CD4-positive, alpha-beta memory T cell (primary cell): ENCODE data around the gene LMNTD1. TPM values are rescaled to one million over a fixed set of nuclear protein-coding genes. Genes with fewer than 3 reads are reported as not detected.

Experiments used
- CTCF ChIA-PET: fragments of 350-600 bp; sonication (Branson Sonifier 250); formaldehyde crosslinking; loops from one replicate; lab custom pipeline; 2021; ENCODE audit warnings: inconsistent platforms; ENCODE audit not compliant: partially characterized antibody; lab: Charles Lee
- POLR2A ChIA-PET: fragments of 350-600 bp; sonication (Branson Sonifier 250); formaldehyde crosslinking; loops from one replicate; lab custom pipeline; 2021; ENCODE audit not compliant: partially characterized antibody; lab: Charles Lee
- DNase-seq, 5 donors: peaks; one replicate each; pipeline versions ENCODE4 v3.0.0 to v3.0.0-alpha.2; 2020 to 2022; ENCODE audit warnings: mixed read lengths in 1 of 5
- H3K27ac ChIP-seq: one replicate; pipeline ENCODE4 v1.7.0; 2013; ENCODE audit warnings: low read depth, low read length
- H3K27me3 ChIP-seq: 2 replicates; pipeline ENCODE4 v1.7.0; 2013; ENCODE audit warnings: mild to moderate bottlenecking, low read length, moderate library complexity; ENCODE audit not compliant: insufficient read depth
- H3K36me3 ChIP-seq: 2 replicates; pipeline ENCODE4 v1.7.0; 2013; ENCODE audit warnings: mild to moderate bottlenecking, low read length, moderate library complexity; ENCODE audit not compliant: insufficient read depth
- H3K4me1 ChIP-seq: 2 replicates; pipeline ENCODE4 v1.7.0; 2013; ENCODE audit warnings: mild to moderate bottlenecking, low read length, moderate library complexity; ENCODE audit not compliant: insufficient read depth
- H3K4me3 ChIP-seq, 2 donors: one replicate each; pipeline ENCODE4 v1.7.0; 2013; ENCODE audit warnings: low read length in 2 of 2, mild to moderate bottlenecking in 1 of 2
- H3K9me3 ChIP-seq, 2 donors: one replicate each; pipeline ENCODE4 v1.7.0; 2013; ENCODE audit warnings: low read length in 2 of 2, control low read depth in 1 of 2; ENCODE audit not compliant: control insufficient read depth in 1 of 2
- H3K27ac Mint-ChIP-seq, 7 donors: one replicate each; pipeline ENCODE4 v1.8.0; 2020 to 2021; ENCODE audit warnings: mixed read lengths in 7 of 7, mild to moderate bottlenecking in 6 of 7, inconsistent platforms in 3 of 7, moderate library complexity in 3 of 7
- H3K27me3 Mint-ChIP-seq, 2 donors: one replicate each; pipeline ENCODE4 v1.8.0; 2020 to 2021; ENCODE audit warnings: mixed read lengths in 2 of 2
- H3K36me3 Mint-ChIP-seq, 2 donors: one replicate each; pipeline ENCODE4 v1.8.0; 2020 to 2021; ENCODE audit warnings: mixed read lengths in 2 of 2, inconsistent platforms in 1 of 2, mild to moderate bottlenecking in 1 of 2
- H3K4me1 Mint-ChIP-seq, 4 donors: one replicate each; pipeline ENCODE4 v1.8.0; 2020 to 2021; ENCODE audit warnings: mixed read lengths in 4 of 4, mild to moderate bottlenecking in 1 of 4
- H3K4me3 Mint-ChIP-seq, 8 donors: one replicate each; pipeline ENCODE4 v1.8.0; 2020 to 2021; ENCODE audit warnings: mixed read lengths in 8 of 8, mild to moderate bottlenecking in 7 of 8, moderate library complexity in 6 of 8, inconsistent platforms in 3 of 8
- H3K9me3 Mint-ChIP-seq, 8 donors: one replicate each; pipeline ENCODE4 v1.8.0; 2020 to 2021; ENCODE audit warnings: mixed read lengths in 8 of 8, mild to moderate bottlenecking in 5 of 8, inconsistent platforms in 3 of 8, moderate library complexity in 1 of 8
- intact Hi-C: fragments of 100-400 bp; cut with micrococcal nuclease; formaldehyde crosslinking; loops from one replicate; pipeline ENCODE4 v1.15.1; 2023
- polyA plus RNA-seq, 2 donors: library from polyadenylated mRNA; unstranded; fragments of 300-500 nt; fragmentation: Illumina TruSeq; gene quantifications; one replicate each; pipeline ENCODE4 v1.2.3, GENCODE V29; 2021
- total RNA-seq, 2 experiments: library from RNA; stranded (reverse); gene quantifications; one replicate each; pipeline ENCODE4 v1.2.3, GENCODE V29; 2021

LMNTD1 gene
- total and polyA plus RNA-seq, 4 experiments from 2014 or later, result not detected

- Mint-ChIP-seq H3K4me3 (no peak overlapping the region), H3K4me1 (peaks cover 0 to 3% (median 2%) of the 10 kb centered on the region in 4 donors), H3K9me3 (peaks cover 0 to 6% (median 0%) of the 10 kb centered on the region in 8 donors), H3K36me3 (no peaks in the 10 kb centered on the region), H3K27me3 (peaks cover 7 to 10% of the 10 kb centered on the region in 2 donors), H3K27ac (no peak overlapping the region)
- no peaks in the 10 kb centered on the region for H3K36me3 ChIP-seq
- ChIA-PET CTCF (no interaction called here), POLR2A (no interaction called here)
- H3K9me3 ChIP-seq, result no peaks in the 10 kb centered on the region
- no peaks in the 10 kb centered on the region for H3K4me1 ChIP-seq
- intact Hi-C loops, result no loop called here
- H3K27ac ChIP-seq, result no peak overlapping the region
- no peak for DNase-seq
- H3K27me3 ChIP-seq, result no peaks in the 10 kb centered on the region
- no peak overlapping the region for H3K4me3 ChIP-seq
Observed at GRCh38 chr12:25455696-25456095, 97.4 kb downstream of the LMNTD1 start.

DNA sequence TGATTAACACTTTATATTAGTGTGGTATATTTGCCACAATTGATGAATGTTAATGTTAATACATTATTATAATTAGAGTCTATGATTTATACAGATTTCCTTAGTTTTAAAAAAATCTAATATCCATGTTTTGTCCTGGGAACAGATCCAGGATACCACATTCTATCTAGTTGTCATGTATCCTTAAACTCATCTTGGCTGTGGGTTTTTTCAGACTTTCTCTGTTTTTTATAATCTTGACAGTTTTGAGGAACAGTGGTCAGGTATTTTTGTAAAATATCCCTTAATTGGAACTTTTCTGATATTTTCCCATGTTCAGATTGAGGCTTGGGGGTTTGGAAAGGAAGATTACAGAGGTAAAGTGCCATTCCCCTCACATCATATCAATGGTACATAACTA, 104.1 kb downstream of the LMNTD1 start:
- intact Hi-C loops, result no loop called here
- DNase-seq, result no peak
- H3K27me3 ChIP-seq, result no peaks in the 10 kb centered on the region
- no peaks in the 10 kb centered on the region for H3K9me3 ChIP-seq
- no peaks in the 10 kb centered on the region for H3K4me1 Mint-ChIP-seq
- H3K27ac ChIP-seq, result no peak overlapping the region
- peaks cover 0 to 2% (median 0%) of the 10 kb centered on the region in 8 donors for H3K9me3 Mint-ChIP-seq
- ChIA-PET CTCF (no interaction called here), POLR2A (no interaction called here)
- H3K27me3 Mint-ChIP-seq, result peaks cover 8 to 10% of the 10 kb centered on the region in 2 donors
- H3K4me3 ChIP-seq, result no peak overlapping the region
- no peak overlapping the region for H3K27ac Mint-ChIP-seq
- no peaks in the 10 kb centered on the region for H3K36me3 ChIP-seq
- no peak overlapping the region for H3K4me3 Mint-ChIP-seq
- no peaks in the 10 kb centered on the region for H3K36me3 Mint-ChIP-seq
- H3K4me1 ChIP-seq, result no peaks in the 10 kb centered on the region

- intact Hi-C loops, result no loop called here
- no peak overlapping the region for H3K4me3 Mint-ChIP-seq
- H3K27ac Mint-ChIP-seq, result no peak overlapping the region
- no peaks in the 10 kb centered on the region for H3K36me3 ChIP-seq
- no peak for DNase-seq
- H3K9me3 Mint-ChIP-seq, result peaks cover 0 to 2% (median 0%) of the 10 kb centered on the region in 8 donors
- no peaks in the 10 kb centered on the region for H3K4me1 ChIP-seq
- ChIA-PET CTCF (no interaction called here), POLR2A (no interaction called here)
- no peaks in the 10 kb centered on the region for H3K27me3 ChIP-seq
- no peaks in the 10 kb centered on the region for H3K36me3 Mint-ChIP-seq
- H3K9me3 ChIP-seq, result no peaks in the 10 kb centered on the region
- no peaks in the 10 kb centered on the region for H3K4me1 Mint-ChIP-seq
- peaks cover 6 to 9% of the 10 kb centered on the region in 2 donors for H3K27me3 Mint-ChIP-seq
- H3K27ac ChIP-seq, result no peak overlapping the region
- H3K4me3 ChIP-seq, result no peak overlapping the region
Observed at GRCh38 chr12:25447046-25447445, 106.0 kb downstream of the LMNTD1 start.

GRCh38 chr12:25438638-25439037, 114.4 kb downstream of the LMNTD1 start:
- Mint-ChIP-seq H3K27me3 (peaks cover 1 to 2% of the 10 kb centered on the region in 2 donors), H3K9me3 (peaks cover 0 to 2% (median 0%) of the 10 kb centered on the region in 8 donors), H3K4me1 (peaks cover 3 to 8% (median 5%) of the 10 kb centered on the region in 4 donors), H3K36me3 (no peaks in the 10 kb centered on the region), H3K27ac (no peak overlapping the region), H3K4me3 (no peak overlapping the region)
- ChIA-PET CTCF (no interaction called here), POLR2A (no interaction called here)
- no peak overlapping the region for H3K27ac ChIP-seq
- intact Hi-C loops, result no loop called here
- no peaks in the 10 kb centered on the region for H3K4me1 ChIP-seq
- no peak overlapping the region for H3K4me3 ChIP-seq
- no peak for DNase-seq
- H3K27me3 ChIP-seq, result no peaks in the 10 kb centered on the region
- no peaks in the 10 kb centered on the region for H3K9me3 ChIP-seq
- H3K36me3 ChIP-seq, result no peaks in the 10 kb centered on the region

GRCh38 chr12:25436206-25437030, 116.7 kb downstream of the LMNTD1 start:
- Mint-ChIP-seq H3K4me1 (peaks cover 3 to 8% (median 5%) of the 10 kb centered on the region in 4 donors), H3K27me3 (peaks cover 0 to 4% of the 10 kb centered on the region in 2 donors), H3K4me3 (peak overlapping the region in 6 of 8 donors; percentile 22 to 39 (median 28)), H3K36me3 (no peaks in the 10 kb centered on the region), H3K9me3 (peaks cover 0 to 2% (median 0%) of the 10 kb centered on the region in 8 donors), H3K27ac (no peak overlapping the region)
- Histone ChIP-seq H3K9me3 (no peaks in the 10 kb centered on the region), H3K36me3 (no peaks in the 10 kb centered on the region), H3K27ac (no peak overlapping the region), H3K4me3 (no peak overlapping the region), H3K4me1 (no peaks in the 10 kb centered on the region), H3K27me3 (no peaks in the 10 kb centered on the region)
- DNase-seq, result peak in 4 of 5 donors; percentile 38 to 52 (median 48)
- ChIA-PET POLR2A (no interaction called here), CTCF (interaction anchor here (0.7 to 2.3 kb wide), 11 partner anchors 10 to 601 kb away, joined by 3 to 10 read pairs (median 3); no protein-coding TSS in a partner anchor)
- intact Hi-C loops, result no loop called here

DNA sequence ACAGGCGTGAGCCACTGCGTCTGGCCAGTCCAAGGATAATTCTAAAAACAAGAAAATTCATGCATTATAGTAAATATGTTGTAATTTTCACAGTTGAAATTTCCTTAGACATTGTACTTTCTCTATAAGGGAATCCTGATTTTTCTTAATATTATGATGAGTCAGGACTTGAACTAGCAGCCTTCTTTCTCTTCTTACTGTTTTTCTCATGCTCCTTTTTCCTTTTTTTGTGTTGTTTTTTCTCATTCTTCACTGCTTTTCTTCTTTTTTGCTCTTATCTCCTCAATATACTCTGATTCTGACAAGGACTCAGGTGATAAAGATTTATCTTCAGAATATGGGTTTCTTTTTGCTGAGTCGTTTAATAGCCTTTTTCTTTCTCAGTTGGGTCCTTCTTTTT, 117.7 kb downstream of the LMNTD1 start:
- H3K9me3 Mint-ChIP-seq, result peaks cover 0 to under 1% (median 0%) of the 10 kb centered on the region in 8 donors
- no peaks in the 10 kb centered on the region for H3K36me3 ChIP-seq
- H3K27ac ChIP-seq, result no peak overlapping the region
- H3K27me3 Mint-ChIP-seq, result peaks cover 0 to 3% of the 10 kb centered on the region in 2 donors
- no peak overlapping the region for H3K27ac Mint-ChIP-seq
- CTCF ChIA-PET, result interaction anchor here (0.8 to 2.3 kb wide), 6 partner anchors 9 to 598 kb away, joined by 3 to 10 read pairs (median 4); no protein-coding TSS in a partner anchor
- intact Hi-C loops, result no loop called here
- DNase-seq, result no peak
- no peaks in the 10 kb centered on the region for H3K27me3 ChIP-seq
- H3K36me3 Mint-ChIP-seq, result no peaks in the 10 kb centered on the region
- POLR2A ChIA-PET, result interaction anchor here (0.6 kb wide), 1 partner anchor 1218 kb away, joined by 3 read pairs; no protein-coding TSS in a partner anchor
- H3K4me1 Mint-ChIP-seq, result peaks cover 3 to 14% (median 5%) of the 10 kb centered on the region in 4 donors
- no peaks in the 10 kb centered on the region for H3K4me1 ChIP-seq
- H3K4me3 Mint-ChIP-seq, result no peak overlapping the region
- H3K4me3 ChIP-seq, result no peak overlapping the region
- no peaks in the 10 kb centered on the region for H3K9me3 ChIP-seq

DNA sequence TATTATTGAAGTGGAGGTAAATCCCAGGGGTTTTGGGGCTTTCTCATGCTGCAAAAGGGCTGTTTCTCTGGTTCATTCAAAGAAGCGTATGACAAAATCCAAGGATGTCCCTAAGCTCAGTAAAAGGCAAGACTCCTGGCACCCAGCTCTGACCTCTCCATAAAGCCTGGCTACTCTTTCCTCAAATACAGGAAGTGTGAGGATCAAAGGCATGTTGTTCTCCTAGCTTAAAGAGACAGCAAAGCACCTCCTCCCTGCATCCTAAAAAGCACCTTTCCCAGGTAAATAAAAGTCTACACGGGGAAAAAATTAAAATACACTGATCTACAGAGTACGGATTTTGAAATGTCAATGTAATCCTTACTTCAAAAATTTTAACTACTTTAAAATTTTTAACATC, 118.6 kb downstream of the LMNTD1 start:
- Mint-ChIP-seq H3K4me1 (peaks cover 3 to 19% (median 6%) of the 10 kb centered on the region in 4 donors), H3K9me3 (no peaks in the 10 kb centered on the region), H3K27ac (no peak overlapping the region), H3K36me3 (no peaks in the 10 kb centered on the region), H3K27me3 (peaks cover 0 to 2% of the 10 kb centered on the region in 2 donors), H3K4me3 (no peak overlapping the region)
- H3K36me3 ChIP-seq, result no peaks in the 10 kb centered on the region
- ChIA-PET CTCF (interaction anchor here (1.5 kb wide), 1 partner anchor 47 kb away, joined by 4 read pairs; no protein-coding TSS in a partner anchor), POLR2A (interaction anchor here (0.6 kb wide), 1 partner anchor 1219 kb away, joined by 3 read pairs; no protein-coding TSS in a partner anchor)
- no peaks in the 10 kb centered on the region for H3K4me1 ChIP-seq
- intact Hi-C loops, result no loop called here
- no peaks in the 10 kb centered on the region for H3K27me3 ChIP-seq
- H3K9me3 ChIP-seq, result no peaks in the 10 kb centered on the region
- no peak overlapping the region for H3K27ac ChIP-seq
- DNase-seq, result no peak
- no peak overlapping the region for H3K4me3 ChIP-seq
